ENCODE results near the gene DAZL.

DAZL gene

GRCh38 chr3:16596352-16597032 lies 8.7 kb downstream of the DAZL start:
- TF ChIP-seq USF1 (IDR thresholded peaks at IDR 0.05) (no peak), MAX (IDR thresholded peaks at IDR 0.05) (no peak)

GRCh38 chr3:16595778-16596177 lies 9.4 kb downstream of the DAZL start:
- TF ChIP-seq MAX (IDR thresholded peaks at IDR 0.05) (no peak), ZBTB7A (IDR thresholded peaks at IDR 0.05; ENCODE audit: low read depth) (no peak), REST (IDR thresholded peaks at IDR 0.05; ENCODE audit: low read depth) (no peak)

GRCh38 chr3:16589867-16590624 lies 15.2 kb downstream of the DAZL start:
- TF ChIP-seq EP300 (IDR thresholded peaks at IDR 0.05; ENCODE audit: borderline replicate concordance) (no peak), NFIC (IDR thresholded peaks at IDR 0.05) (no peak), FOXM1 (IDR thresholded peaks at IDR 0.05; ENCODE audit: borderline replicate concordance, low read depth) (no peak), TAF1 (IDR thresholded peaks at IDR 0.05; ENCODE audit: low read depth) (no peak)

GRCh38 chr3:16589120-16589519 lies 16.1 kb downstream of the DAZL start:
- no peak for TF ChIP-seq FOXM1 (IDR thresholded peaks at IDR 0.05; ENCODE audit: borderline replicate concordance, low read depth)
- no peak for TF ChIP-seq NFIC (IDR thresholded peaks at IDR 0.05)
- no peak for TF ChIP-seq TEAD4 (IDR thresholded peaks at IDR 0.05)
- no peak for TF ChIP-seq RAD21 (IDR thresholded peaks at IDR 0.05; ENCODE audit: low read depth)
- no peak for TF ChIP-seq EGR1 (IDR thresholded peaks at IDR 0.05)
- TF ChIP-seq CREB1 (IDR thresholded peaks at IDR 0.05; ENCODE audit: low read depth) = no peak
- TF ChIP-seq TCF12 (IDR thresholded peaks at IDR 0.05; ENCODE audit: low read depth) = no peak
- TF ChIP-seq YY1 (IDR thresholded peaks at IDR 0.05; ENCODE audit: low read depth) = no peak
- TF ChIP-seq MAX (IDR thresholded peaks at IDR 0.05) = no peak
- no peak for TF ChIP-seq TAF1 (IDR thresholded peaks at IDR 0.05; ENCODE audit: low read depth)
- no peak for TF ChIP-seq ZBTB7A (IDR thresholded peaks at IDR 0.05; ENCODE audit: low read depth)
- TF ChIP-seq REST (IDR thresholded peaks at IDR 0.05; ENCODE audit: low read depth) = no peak
- no peak for TF ChIP-seq EP300 (IDR thresholded peaks at IDR 0.05; ENCODE audit: borderline replicate concordance)
- no peak for TF ChIP-seq CEBPB (IDR thresholded peaks at IDR 0.05)
- TF ChIP-seq USF1 (IDR thresholded peaks at IDR 0.05) = no peak

GRCh38 chr3:16587681-16588060 lies 17.6 kb downstream of the DAZL start:
- TF ChIP-seq TEAD4 (IDR thresholded peaks at IDR 0.05) = no peak
- no peak for TF ChIP-seq EP300 (IDR thresholded peaks at IDR 0.05; ENCODE audit: borderline replicate concordance)
- no peak for TF ChIP-seq ZBTB7A (IDR thresholded peaks at IDR 0.05; ENCODE audit: low read depth)
- TF ChIP-seq CREB1 (IDR thresholded peaks at IDR 0.05; ENCODE audit: low read depth) = no peak
- TF ChIP-seq TAF1 (IDR thresholded peaks at IDR 0.05; ENCODE audit: low read depth) = no peak

GRCh38 chr3:16587047-16587680 lies 18.1 kb downstream of the DAZL start:
- no peak for TF ChIP-seq TAF1 (IDR thresholded peaks at IDR 0.05; ENCODE audit: low read depth)
- TF ChIP-seq CEBPB (IDR thresholded peaks at IDR 0.05) = no peak
- TF ChIP-seq NFIC (IDR thresholded peaks at IDR 0.05) = no peak

Data from Ishikawa (cell line).